ENCODE results near the gene GAN.

GAN gene

GRCh38 chr16:81291117-81291516 lies 23.6 kb upstream of the GAN start:
- no peaks in the 10 kb centered on the region for H3K4me1 ChIP-seq (ENCODE audit: low read length)
- H3K4me2 ChIP-seq (ENCODE audit: low read depth, low read length): no peak overlapping the region
- H2AFZ ChIP-seq (ENCODE audit: low read length): no peak overlapping the region
- no peaks in the 10 kb centered on the region for H3F3A ChIP-seq (ENCODE audit: insufficient read depth, low read length)
- no peaks in the 10 kb centered on the region for H4K20me1 ChIP-seq (ENCODE audit: insufficient read depth, low read length)
- H3K9me3 ChIP-seq (replicated peaks; ENCODE audit: insufficient read depth, low read length): no peaks in the 10 kb centered on the region
- no peak overlapping the region for H3K4me3 ChIP-seq (ENCODE audit: low read length)
- H3K27ac ChIP-seq (ENCODE audit: low read length): no peak overlapping the region
- H3K36me3 ChIP-seq (replicated peaks; ENCODE audit: insufficient read depth, low read length): no peaks in the 10 kb centered on the region
- H3K9me2 ChIP-seq (replicated peaks; ENCODE audit: insufficient read depth, low read length): no peaks in the 10 kb centered on the region
- no peaks in the 10 kb centered on the region for H3K79me2 ChIP-seq (ENCODE audit: low read length)
- TF ChIP-seq CTCF (IDR thresholded peaks at IDR 0.05; ENCODE audit: low read length) (no peak), EZH2 (optimal IDR thresholded peaks at IDR 0.05; ENCODE audit: low read depth, low read length) (no peak), EZH2phosphoT487 (IDR thresholded peaks at IDR 0.05; ENCODE audit: low read length) (no peak)
- no peak overlapping the region for H3K9ac ChIP-seq (ENCODE audit: low read length)
- H3K27me3 ChIP-seq (replicated peaks; ENCODE audit: insufficient read depth, low read length): no peaks in the 10 kb centered on the region
- DNase-seq: no peak

- Histone ChIP-seq H3K27me3 (replicated peaks; ENCODE audit: insufficient read depth, low read length) (no peaks in the 10 kb centered on the region), H3K36me3 (replicated peaks; ENCODE audit: insufficient read depth, low read length) (no peaks in the 10 kb centered on the region), H3K4me1 (ENCODE audit: low read length) (no peaks in the 10 kb centered on the region), H3K4me3 (ENCODE audit: low read length) (no peak overlapping the region), H3F3A (ENCODE audit: insufficient read depth, low read length) (no peaks in the 10 kb centered on the region), H4K20me1 (ENCODE audit: insufficient read depth, low read length) (no peaks in the 10 kb centered on the region), H3K9me2 (replicated peaks; ENCODE audit: insufficient read depth, low read length) (no peaks in the 10 kb centered on the region), H2AFZ (ENCODE audit: low read length) (no peak overlapping the region), H3K9me3 (replicated peaks; ENCODE audit: insufficient read depth, low read length) (no peaks in the 10 kb centered on the region), H3K9ac (ENCODE audit: low read length) (no peak overlapping the region), H3K4me2 (ENCODE audit: low read depth, low read length) (no peak overlapping the region), H3K79me2 (ENCODE audit: low read length) (no peaks in the 10 kb centered on the region), H3K27ac (ENCODE audit: low read length) (no peak overlapping the region)
- DNase-seq: no peak
- TF ChIP-seq CTCF (IDR thresholded peaks at IDR 0.05; ENCODE audit: low read length): no peak
Measured at GRCh38 chr16:81292936-81293335, 21.8 kb upstream of the GAN start.

GRCh38 chr16:81293909-81294802 lies 20.6 kb upstream of the GAN start:
- Histone ChIP-seq H3K4me2 (ENCODE audit: low read depth, low read length) (no peak overlapping the region), H2AFZ (ENCODE audit: low read length) (no peak overlapping the region), H3K9me2 (replicated peaks; ENCODE audit: insufficient read depth, low read length) (no peaks in the 10 kb centered on the region), H3K9ac (ENCODE audit: low read length) (no peak overlapping the region), H3K4me1 (ENCODE audit: low read length) (no peaks in the 10 kb centered on the region), H3K4me3 (ENCODE audit: low read length) (no peak overlapping the region), H3K27me3 (replicated peaks; ENCODE audit: insufficient read depth, low read length) (no peaks in the 10 kb centered on the region), H3K36me3 (replicated peaks; ENCODE audit: insufficient read depth, low read length) (no peaks in the 10 kb centered on the region), H4K20me1 (ENCODE audit: insufficient read depth, low read length) (no peaks in the 10 kb centered on the region), H3K9me3 (replicated peaks; ENCODE audit: insufficient read depth, low read length) (no peaks in the 10 kb centered on the region), H3K79me2 (ENCODE audit: low read length) (no peaks in the 10 kb centered on the region), H3F3A (ENCODE audit: insufficient read depth, low read length) (no peaks in the 10 kb centered on the region), H3K27ac (ENCODE audit: low read length) (no peak overlapping the region)
- no peak for DNase-seq
- TF ChIP-seq EZH2phosphoT487 (IDR thresholded peaks at IDR 0.05; ENCODE audit: low read length) (no peak), CTCF (IDR thresholded peaks at IDR 0.05; ENCODE audit: low read length) (no peak), EZH2 (optimal IDR thresholded peaks at IDR 0.05; ENCODE audit: low read depth, low read length) (no peak)

All from MM.1S (cell line).